ENCODE measurements around the gene KCNQ5.

Gene KCNQ5

GRCh38 chr6:72922401-72922800 lies 300.5 kb downstream of the KCNQ5 start:
- Mint-ChIP-seq H3K36me3 (ENCODE audit: low read depth) (peaks cover 4% of the 10 kb centered on the region), H3K4me3 (no peak overlapping the region), H3K27me3 (no peaks in the 10 kb centered on the region), H3K9me3 (no peaks in the 10 kb centered on the region), H3K4me1 (ENCODE audit: low read depth) (no peaks in the 10 kb centered on the region), H3K27ac (no peak overlapping the region)

- Mint-ChIP-seq H3K36me3 (ENCODE audit: low read depth) (peaks cover 4% of the 10 kb centered on the region), H3K4me1 (ENCODE audit: low read depth) (no peaks in the 10 kb centered on the region), H3K27me3 (no peaks in the 10 kb centered on the region), H3K27ac (no peak overlapping the region), H3K9me3 (no peaks in the 10 kb centered on the region), H3K4me3 (no peak overlapping the region)
These were observed 303.3 kb downstream of the KCNQ5 start for GRCh38 chr6:72925136-72925535.

GRCh38 chr6:72930556-72931132 lies 308.8 kb downstream of the KCNQ5 start:
- no peaks in the 10 kb centered on the region for H3K9me3 Mint-ChIP-seq
- no peak overlapping the region for H3K4me3 Mint-ChIP-seq
- no peaks in the 10 kb centered on the region for H3K36me3 Mint-ChIP-seq (ENCODE audit: low read depth)
- no peaks in the 10 kb centered on the region for H3K4me1 Mint-ChIP-seq (ENCODE audit: low read depth)
- H3K27ac Mint-ChIP-seq: no peak overlapping the region
- H3K27me3 Mint-ChIP-seq: no peaks in the 10 kb centered on the region

DNA sequence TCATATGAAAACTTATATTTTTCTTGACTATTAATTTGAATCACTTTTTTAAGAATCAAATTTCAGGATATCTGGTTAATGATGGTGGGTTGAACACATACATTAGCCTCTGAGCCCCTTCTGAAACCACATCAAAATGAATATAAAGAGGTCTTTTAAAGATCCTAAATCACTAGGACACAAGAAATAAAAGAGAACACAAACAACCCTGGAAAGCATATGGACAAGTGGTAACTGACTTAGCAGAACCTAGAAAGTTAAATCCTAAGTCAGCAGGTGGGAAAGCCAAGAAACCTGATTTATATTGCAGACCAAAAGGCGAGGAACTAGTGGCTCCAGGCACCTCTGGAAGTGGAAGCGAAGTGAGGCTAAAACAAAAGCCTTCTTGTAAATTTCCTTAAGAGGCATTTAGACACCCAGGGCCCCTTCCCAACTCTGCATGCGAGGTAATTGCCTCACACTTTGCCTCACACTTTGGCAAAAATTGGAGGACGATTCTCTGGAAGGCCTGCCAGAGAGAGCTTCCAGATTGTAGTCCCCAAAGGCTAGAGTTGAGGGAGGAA lies 309.5 kb downstream of the KCNQ5 start:
- H3K9me3 Mint-ChIP-seq: no peaks in the 10 kb centered on the region
- H3K4me3 Mint-ChIP-seq: no peak overlapping the region
- no peaks in the 10 kb centered on the region for H3K27me3 Mint-ChIP-seq
- H3K27ac Mint-ChIP-seq: no peak overlapping the region
- no peaks in the 10 kb centered on the region for H3K4me1 Mint-ChIP-seq (ENCODE audit: low read depth)
- H3K36me3 Mint-ChIP-seq (ENCODE audit: low read depth): no peaks in the 10 kb centered on the region

DNA sequence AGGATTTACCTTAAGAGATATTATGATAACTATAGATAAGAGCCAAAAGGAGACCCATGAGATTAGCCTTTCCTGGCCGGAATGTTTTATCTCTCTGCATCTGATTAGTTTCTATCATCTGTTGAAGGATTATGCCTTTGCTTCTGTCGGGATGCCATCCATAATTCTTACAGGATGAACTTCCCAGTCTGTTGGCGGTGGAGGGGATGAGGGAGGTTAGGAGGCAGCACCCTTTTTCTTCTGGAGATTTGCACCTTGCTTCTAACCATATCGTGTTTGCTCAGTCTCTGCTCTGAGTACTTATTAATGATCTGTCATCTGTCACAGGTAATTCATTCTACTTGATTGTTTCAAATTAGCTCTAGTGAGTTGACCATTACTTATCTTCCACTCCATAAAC lies 311.4 kb downstream of the KCNQ5 start:
- no peaks in the 10 kb centered on the region for H3K36me3 Mint-ChIP-seq (ENCODE audit: low read depth)
- H3K27ac Mint-ChIP-seq: no peak overlapping the region
- no peak overlapping the region for H3K4me3 Mint-ChIP-seq
- no peaks in the 10 kb centered on the region for H3K9me3 Mint-ChIP-seq
- no peaks in the 10 kb centered on the region for H3K27me3 Mint-ChIP-seq
- no peaks in the 10 kb centered on the region for H3K4me1 Mint-ChIP-seq (ENCODE audit: low read depth)

GRCh38 chr6:72936766-72937559 lies 315.1 kb downstream of the KCNQ5 start:
- Mint-ChIP-seq H3K4me1 (ENCODE audit: low read depth) (no peaks in the 10 kb centered on the region), H3K27me3 (no peaks in the 10 kb centered on the region), H3K27ac (no peak overlapping the region), H3K9me3 (no peaks in the 10 kb centered on the region), H3K36me3 (ENCODE audit: low read depth) (no peaks in the 10 kb centered on the region), H3K4me3 (no peak overlapping the region)

- H3K27me3 Mint-ChIP-seq: no peaks in the 10 kb centered on the region
- no peak overlapping the region for H3K27ac Mint-ChIP-seq
- no peaks in the 10 kb centered on the region for H3K4me1 Mint-ChIP-seq (ENCODE audit: low read depth)
- no peak overlapping the region for H3K4me3 Mint-ChIP-seq
- no peaks in the 10 kb centered on the region for H3K9me3 Mint-ChIP-seq
- H3K36me3 Mint-ChIP-seq (ENCODE audit: low read depth): no peaks in the 10 kb centered on the region
These were observed 316.2 kb downstream of the KCNQ5 start for GRCh38 chr6:72938104-72938503.

DNA sequence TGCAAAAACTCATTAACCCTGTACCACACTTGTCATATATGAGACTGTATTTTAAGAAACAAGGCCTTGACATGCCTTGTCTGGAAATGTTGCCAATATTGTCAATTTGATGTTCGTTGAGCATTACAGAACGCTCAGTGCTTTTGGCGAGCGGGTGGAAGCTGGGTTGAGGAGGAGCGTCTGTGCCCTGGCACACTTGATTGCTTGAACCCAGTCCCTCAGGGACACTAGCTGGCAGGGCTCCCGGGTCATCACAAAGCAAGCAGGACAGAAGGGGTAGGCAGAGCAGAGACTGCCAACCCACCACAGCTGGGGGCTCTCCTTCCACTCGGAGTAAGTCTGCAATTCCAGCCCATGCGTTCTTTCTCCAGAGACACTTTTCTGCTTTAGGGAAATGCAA lies 317.1 kb downstream of the KCNQ5 start:
- Mint-ChIP-seq H3K36me3 (ENCODE audit: low read depth) (no peaks in the 10 kb centered on the region), H3K9me3 (no peaks in the 10 kb centered on the region), H3K27me3 (no peaks in the 10 kb centered on the region), H3K4me1 (ENCODE audit: low read depth) (no peaks in the 10 kb centered on the region), H3K27ac (no peak overlapping the region), H3K4me3 (no peak overlapping the region)

GRCh38 chr6:72940265-72940664 lies 318.4 kb downstream of the KCNQ5 start:
- H3K36me3 Mint-ChIP-seq (ENCODE audit: low read depth): no peaks in the 10 kb centered on the region
- no peaks in the 10 kb centered on the region for H3K4me1 Mint-ChIP-seq (ENCODE audit: low read depth)
- no peak overlapping the region for H3K27ac Mint-ChIP-seq
- H3K27me3 Mint-ChIP-seq: no peaks in the 10 kb centered on the region
- H3K9me3 Mint-ChIP-seq: no peaks in the 10 kb centered on the region
- H3K4me3 Mint-ChIP-seq: no peak overlapping the region

- H3K9me3 Mint-ChIP-seq: no peaks in the 10 kb centered on the region
- H3K27me3 Mint-ChIP-seq: no peaks in the 10 kb centered on the region
- H3K4me3 Mint-ChIP-seq: no peak overlapping the region
- H3K4me1 Mint-ChIP-seq (ENCODE audit: low read depth): no peaks in the 10 kb centered on the region
- no peak overlapping the region for H3K27ac Mint-ChIP-seq
- H3K36me3 Mint-ChIP-seq (ENCODE audit: low read depth): no peaks in the 10 kb centered on the region
These were observed 319.4 kb downstream of the KCNQ5 start for GRCh38 chr6:72941263-72941662.

DNA sequence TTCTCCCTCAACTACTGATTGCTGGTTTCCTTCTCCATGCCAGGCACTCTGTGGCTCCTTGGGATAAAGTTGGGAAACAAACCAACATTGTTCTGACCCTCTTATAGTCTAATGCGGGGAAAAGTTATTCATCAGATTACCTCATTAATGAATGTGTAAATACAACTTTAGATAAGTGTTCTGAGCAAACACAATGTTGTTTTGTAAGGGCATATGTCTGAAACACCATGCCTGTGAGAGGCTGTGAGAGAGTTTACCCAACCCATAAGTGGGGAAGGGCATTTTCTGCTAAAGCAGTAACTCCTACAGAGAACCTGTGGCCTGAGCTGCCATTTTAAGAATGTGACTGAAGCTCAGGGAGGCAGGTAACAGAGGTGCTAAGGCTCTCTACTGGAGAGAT lies 319.9 kb downstream of the KCNQ5 start:
- Mint-ChIP-seq H3K27ac (no peak overlapping the region), H3K4me1 (ENCODE audit: low read depth) (no peaks in the 10 kb centered on the region), H3K4me3 (no peak overlapping the region), H3K36me3 (ENCODE audit: low read depth) (no peaks in the 10 kb centered on the region), H3K27me3 (no peaks in the 10 kb centered on the region), H3K9me3 (no peaks in the 10 kb centered on the region)

DNA sequence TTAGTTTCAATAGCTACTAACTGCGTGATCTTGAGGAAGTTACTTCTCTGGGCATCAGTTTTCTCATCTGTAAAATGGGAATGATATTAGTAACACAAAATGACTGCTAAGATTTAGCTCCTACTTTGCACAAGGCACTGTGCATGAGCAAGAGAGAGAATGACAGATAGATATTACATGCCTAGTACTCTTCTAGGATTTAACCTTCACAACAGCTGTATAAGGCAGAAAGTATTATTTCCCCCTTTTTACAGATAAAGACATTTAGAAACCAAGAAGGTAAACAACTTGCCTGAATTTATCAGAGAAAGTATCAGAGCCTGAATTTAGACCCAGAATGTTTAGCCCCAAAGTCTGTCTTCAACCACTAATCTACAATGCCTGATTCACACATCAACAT lies 321.8 kb downstream of the KCNQ5 start:
- Mint-ChIP-seq H3K9me3 (no peaks in the 10 kb centered on the region), H3K27ac (no peak overlapping the region), H3K4me3 (no peak overlapping the region), H3K36me3 (ENCODE audit: low read depth) (no peaks in the 10 kb centered on the region), H3K27me3 (no peaks in the 10 kb centered on the region), H3K4me1 (ENCODE audit: low read depth) (no peaks in the 10 kb centered on the region)

- H3K4me1 Mint-ChIP-seq (ENCODE audit: low read depth): no peaks in the 10 kb centered on the region
- H3K27me3 Mint-ChIP-seq: no peaks in the 10 kb centered on the region
- H3K36me3 Mint-ChIP-seq (ENCODE audit: low read depth): no peaks in the 10 kb centered on the region
- H3K4me3 Mint-ChIP-seq: no peak overlapping the region
- H3K9me3 Mint-ChIP-seq: no peaks in the 10 kb centered on the region
- H3K27ac Mint-ChIP-seq: no peak overlapping the region
These were observed 322.8 kb downstream of the KCNQ5 start for GRCh38 chr6:72944660-72945059.

DNA sequence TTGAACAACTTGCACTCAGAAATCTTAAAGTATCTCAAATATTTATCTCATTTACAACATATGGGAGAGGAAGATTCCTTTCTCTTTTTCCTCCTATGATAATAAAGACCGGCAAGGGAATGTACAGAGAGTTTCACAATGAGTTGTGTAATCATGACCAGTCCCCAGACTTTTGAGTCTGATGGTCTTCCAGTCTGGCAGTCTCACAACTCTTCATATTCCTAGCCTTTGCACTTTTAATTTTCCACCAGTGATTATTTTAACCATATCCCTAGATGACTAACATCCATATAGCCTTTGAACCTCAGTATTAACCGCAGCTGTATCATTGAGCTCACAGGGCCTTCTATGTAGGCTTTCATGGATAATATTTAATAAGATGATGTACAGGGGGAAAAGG lies 324.9 kb downstream of the KCNQ5 start:
- H3K27me3 Mint-ChIP-seq: no peaks in the 10 kb centered on the region
- no peaks in the 10 kb centered on the region for H3K36me3 Mint-ChIP-seq (ENCODE audit: low read depth)
- H3K27ac Mint-ChIP-seq: no peak overlapping the region
- H3K4me1 Mint-ChIP-seq (ENCODE audit: low read depth): peaks cover 13% of the 10 kb centered on the region
- H3K9me3 Mint-ChIP-seq: no peaks in the 10 kb centered on the region
- H3K4me3 Mint-ChIP-seq: no peak overlapping the region

DNA sequence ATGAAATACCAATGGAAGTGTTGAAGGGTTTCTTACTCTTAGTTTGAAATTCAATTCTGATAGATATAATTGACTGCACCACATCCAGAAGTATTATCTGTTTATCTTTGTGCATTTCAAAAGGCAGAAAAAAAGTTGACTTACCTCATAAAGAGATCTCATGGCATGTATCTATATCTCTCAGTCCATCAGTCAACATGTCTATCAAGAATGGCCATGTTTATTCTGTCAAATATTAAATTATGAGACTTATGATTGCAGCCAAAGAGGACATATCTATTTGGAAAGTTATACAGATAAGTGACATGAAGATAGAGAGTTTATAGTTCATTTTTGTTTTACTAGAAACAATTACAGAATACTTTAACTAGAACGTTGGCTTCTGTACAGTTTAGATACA lies 325.7 kb downstream of the KCNQ5 start:
- Mint-ChIP-seq H3K9me3 (no peaks in the 10 kb centered on the region), H3K36me3 (ENCODE audit: low read depth) (no peaks in the 10 kb centered on the region), H3K4me1 (ENCODE audit: low read depth) (peaks cover 13% of the 10 kb centered on the region), H3K27me3 (no peaks in the 10 kb centered on the region), H3K27ac (no peak overlapping the region), H3K4me3 (no peak overlapping the region)

DNA sequence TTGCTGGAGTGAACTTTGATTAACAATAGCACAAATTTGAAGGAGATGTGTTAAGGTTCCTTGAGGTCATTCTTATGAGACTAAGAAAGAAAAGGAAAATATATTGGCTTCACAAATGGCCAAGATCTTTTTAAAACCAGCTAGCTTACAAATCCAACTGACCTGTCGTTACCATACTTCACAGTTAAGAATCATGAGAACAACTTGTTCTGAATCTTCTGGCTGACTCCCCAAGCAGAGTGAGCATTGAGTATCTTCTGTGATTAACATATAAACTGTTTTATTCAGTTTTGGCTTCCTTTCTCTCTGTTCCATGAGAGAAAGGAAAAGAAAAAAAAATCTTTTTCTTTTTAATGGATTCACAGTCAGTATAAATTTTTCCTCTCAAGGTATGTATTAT lies 326.3 kb downstream of the KCNQ5 start:
- Mint-ChIP-seq H3K27me3 (no peaks in the 10 kb centered on the region), H3K27ac (no peak overlapping the region), H3K9me3 (no peaks in the 10 kb centered on the region), H3K4me1 (ENCODE audit: low read depth) (peaks cover 18% of the 10 kb centered on the region), H3K4me3 (no peak overlapping the region), H3K36me3 (ENCODE audit: low read depth) (peaks cover 3% of the 10 kb centered on the region)
